ENCODE results near the gene GSC2. TPM values are rescaled to one million over a fixed set of nuclear protein-coding genes. Genes with fewer than 3 reads are reported as not detected.
A peak's percentile ranks its signal among the peaks of the same experiment; 100 is the strongest.

GSC2 gene
- total and polyA plus RNA-seq, 2 of the 8 experiments (the other 6 are each of a cell fraction or from before 2014, with no cell fraction given): 0.17 to 0.48 TPM

DNA sequence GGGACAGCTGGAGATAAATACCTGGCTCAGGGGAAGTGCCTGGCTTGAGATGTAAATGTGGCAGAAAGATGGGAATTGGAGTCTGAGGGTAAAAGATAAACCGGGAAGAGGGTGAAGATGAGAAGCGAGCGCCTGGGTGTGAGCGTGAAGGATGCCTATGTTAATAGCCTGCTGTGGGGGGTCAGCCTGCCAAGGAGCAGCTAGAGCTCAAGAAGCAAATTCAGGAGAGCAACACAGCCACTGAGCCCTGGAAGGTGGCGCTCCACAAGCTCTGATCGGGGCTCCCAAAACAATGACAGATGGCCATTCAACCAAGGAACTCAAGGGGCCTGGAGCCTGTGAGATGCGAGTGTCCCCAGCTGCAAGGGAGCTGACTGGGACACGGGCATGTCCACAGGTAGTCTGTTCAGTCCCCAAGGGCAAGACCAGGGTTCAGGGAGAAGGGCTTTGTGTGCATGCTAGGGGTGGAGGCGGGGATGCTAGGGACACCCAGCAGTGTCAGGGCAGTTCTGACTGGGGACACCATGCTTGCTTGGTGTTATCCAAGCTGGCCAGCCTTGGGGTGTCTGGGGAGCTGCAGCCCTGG, 2.8 kb downstream of the GSC2 start:
- Histone ChIP-seq H3K4me1 (replicated peaks in 1 of 4; ENCODE audit: control insufficient read depth in 3 of 4, insufficient read depth in 4 of 4, low read length in 3 of 4) (peaks cover 0 to 12% (median 6%) of the 10 kb centered on the region in 4 experiments; a peak in 5 of 7 replicates), H2BK5ac (ENCODE audit: low read depth, low read length) (0 out of 2 replicates have a peak overlapping the region, but pooled peaks have one; percentile 9), H3K4me2 (ENCODE audit: insufficient read depth in 1 of 2, low read depth in 2 of 2, low read length in 2 of 2) (peak overlapping the region in 1 of 2 experiments; percentile 34; a peak in 2 of 4 replicates), H3K4ac (replicated peaks; ENCODE audit: insufficient read length, low read depth, low read length) (no peak overlapping the region), H2BK120ac (replicated peaks; ENCODE audit: low read depth, low read length) (no peak overlapping the region), H3K23ac (ENCODE audit: insufficient read length) (no peak overlapping the region), H4K91ac (replicated peaks; ENCODE audit: insufficient read length, low read length) (no peak overlapping the region), H4K8ac (ENCODE audit: extremely low read depth, insufficient read depth, low read length) (no peak overlapping the region), H3K79me1 (ENCODE audit: low read depth, low read length) (no peaks in the 10 kb centered on the region; the same call in 1 of the 2 replicates), H3K9ac (replicated peaks in 1 of 4; ENCODE audit: extremely low read depth in 1 of 4, low read depth in 3 of 4, low read length in 3 of 4) (no peak overlapping the region), H3K27ac (ENCODE audit: low read depth, low read length) (no peak overlapping the region), H3K56ac (replicated peaks; ENCODE audit: insufficient read length, low read depth, low read length) (no peak overlapping the region), H3K23me2 (ENCODE audit: low read depth, low read length) (peaks cover 12% of the 10 kb centered on the region; the same call in 1 of the 2 replicates), H2BK15ac (ENCODE audit: low read length) (no peak overlapping the region), H2BK12ac (ENCODE audit: low read depth, low read length) (peak overlapping the region; percentile 22), H4K20me1 (replicated peaks in 1 of 2; ENCODE audit: control insufficient read depth in 1 of 2, insufficient read depth in 2 of 2, low read length in 2 of 2) (peaks cover 2 to 11% of the 10 kb centered on the region in 2 experiments), H4K5ac (ENCODE audit: insufficient read length, low read depth, low read length) (no peak overlapping the region), H3K79me2 (ENCODE audit: control insufficient read depth in 1 of 2, insufficient read depth in 2 of 2, low read length in 2 of 2) (peaks cover 0 to 10% of the 10 kb centered on the region in 2 experiments; a peak in 2 of 4 replicates), H3K9me3 (ENCODE audit: insufficient read depth in 2 of 2, low read depth in 1 of 2, low read length in 1 of 2) (0 out of 4 replicates have a peak, but pooled peaks cover 0 to 6% of the 10 kb centered on the region in 2 experiments), H2AFZ (ENCODE audit: low read length) (no peak overlapping the region), H3K27me3 (replicated peaks in 1 of 4; ENCODE audit: control insufficient read depth in 3 of 4, extremely low read depth in 1 of 4, insufficient read depth in 3 of 4, low read length in 3 of 4) (peaks cover 49 to 62% (median 55%) of the 10 kb centered on the region in 4 experiments), H3K36me3 (ENCODE audit: control insufficient read depth in 2 of 4, insufficient read depth in 4 of 4, low read length in 3 of 4) (peaks cover 2 to 12% (median 3%) of the 10 kb centered on the region in 4 experiments; a peak in 3 of 8 replicates), H3K14ac (ENCODE audit: insufficient read length) (no peak overlapping the region), H2AK5ac (ENCODE audit: low read depth, low read length) (no peak overlapping the region), H3K18ac (ENCODE audit: extremely low read depth, low read length) (no peak overlapping the region), H3K4me3 (ENCODE audit: extremely low read depth in 1 of 4, insufficient read depth in 2 of 4, low read depth in 3 of 4, low read length in 4 of 4) (no peak overlapping the region), H2BK20ac (ENCODE audit: low read length) (no peak overlapping the region)
- CTCF ChIA-PET (ENCODE audit: partially characterized antibody): interaction anchor here (0.6 to 5.0 kb wide), 11 partner anchors 9 to 137 kb away, joined by 3 to 37 read pairs (median 6); partner anchors contain the start of genes DGCR2 and SLC25A1
- POLR2A ChIA-PET (ENCODE audit: partially characterized antibody): interaction anchor here (1.1 to 2.3 kb wide), 4 partner anchors 11 to 24 kb away, joined by 3 to 7 read pairs (median 4); no protein-coding TSS in a partner anchor
- no peak for TF ChIP-seq RBBP5 (IDR thresholded peaks at IDR 0.05; ENCODE audit: borderline replicate concordance, low read depth, low read length)
- TF ChIP-seq RAD21 (IDR thresholded peaks at IDR 0.05 in 1 of 2, conservative IDR thresholded peaks at IDR 0.05 in 1 of 2; ENCODE audit: low read depth in 2 of 2, low read length in 2 of 2): 0 out of 4 replicates have a peak, but pooled peaks of 1 of the 2 experiments have one; percentile 6
- TF ChIP-seq, protein P1, sequence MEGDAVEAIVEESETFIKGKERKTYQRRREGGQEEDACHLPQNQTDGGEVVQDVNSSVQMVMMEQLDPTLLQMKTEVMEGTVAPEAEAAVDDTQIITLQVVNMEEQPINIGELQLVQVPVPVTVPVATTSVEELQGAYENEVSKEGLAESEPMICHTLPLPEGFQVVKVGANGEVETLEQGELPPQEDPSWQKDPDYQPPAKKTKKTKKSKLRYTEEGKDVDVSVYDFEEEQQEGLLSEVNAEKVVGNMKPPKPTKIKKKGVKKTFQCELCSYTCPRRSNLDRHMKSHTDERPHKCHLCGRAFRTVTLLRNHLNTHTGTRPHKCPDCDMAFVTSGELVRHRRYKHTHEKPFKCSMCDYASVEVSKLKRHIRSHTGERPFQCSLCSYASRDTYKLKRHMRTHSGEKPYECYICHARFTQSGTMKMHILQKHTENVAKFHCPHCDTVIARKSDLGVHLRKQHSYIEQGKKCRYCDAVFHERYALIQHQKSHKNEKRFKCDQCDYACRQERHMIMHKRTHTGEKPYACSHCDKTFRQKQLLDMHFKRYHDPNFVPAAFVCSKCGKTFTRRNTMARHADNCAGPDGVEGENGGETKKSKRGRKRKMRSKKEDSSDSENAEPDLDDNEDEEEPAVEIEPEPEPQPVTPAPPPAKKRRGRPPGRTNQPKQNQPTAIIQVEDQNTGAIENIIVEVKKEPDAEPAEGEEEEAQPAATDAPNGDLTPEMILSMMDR (IDR thresholded peaks at IDR 0.05; ENCODE audit: control extremely low read depth in 1 of 3, insufficient read depth in 1 of 3, low read depth in 1 of 3, low read length in 3 of 3): peak in 1 of 3 experiments; percentile 29; a peak in 1 of 4 replicates
- TF ChIP-seq RNF2 (IDR thresholded peaks at IDR 0.05; ENCODE audit: borderline replicate concordance, low read depth, low read length, missing control alignments, poor library complexity, severe bottlenecking): no peak
- 40% methylated on average over 6 of the region's 9 CpGs; no CpG with 5 or more reads in 1 of the 2 experiments for WGBS, 2 experiments (ENCODE audit: extremely low coverage in 1 of 2, insufficient coverage in 1 of 2, insufficient read length in 1 of 2, insufficient replicate concordance in 2 of 2, low coverage in 1 of 2, low lambda C conversion rate in 2 of 2, missing lambda C conversion rate in 1 of 2)
- DNase-seq (ENCODE audit: low read depth in 1 of 2, low spot score in 2 of 2): no peak
- FAIRE-seq: peak; percentile 36

All from H1 (cell line).